ENCODE measurements around the gene PNPLA3. TPM values are rescaled to one million over a fixed set of nuclear protein-coding genes. Genes with fewer than 3 reads are reported as not detected.

PNPLA3 gene
- total RNA-seq, 2 experiments from 2014 or later = not detected

- Histone ChIP-seq H3K9me3 (ENCODE audit: low read length) (no peaks in the 10 kb centered on the region), H3K27ac (ENCODE audit: low read depth, low read length, poor library complexity, severe bottlenecking) (no peak overlapping the region), H3K4me2 (ENCODE audit: low read length) (no peak overlapping the region), H4K20me1 (ENCODE audit: insufficient read depth, low read length) (0 out of 2 replicates have a peak, but pooled peaks cover under 1% of the 10 kb centered on the region), H2AFZ (ENCODE audit: low read length) (no peak overlapping the region), H3K4me1 (ENCODE audit: insufficient read depth, low read length, poor library complexity, severe bottlenecking) (no peaks in the 10 kb centered on the region), H3K9me2 (ENCODE audit: insufficient read depth, low read length) (no peaks in the 10 kb centered on the region), H3K4me3 (ENCODE audit: low read depth, low read length, poor library complexity, severe bottlenecking) (no peak overlapping the region), H3K36me3 (ENCODE audit: insufficient read depth, low read length) (peaks cover 82% of the 10 kb centered on the region), H3K79me2 (ENCODE audit: insufficient read depth, low read depth, low read length) (peaks cover 4% of the 10 kb centered on the region; the same call in 1 of the 2 replicates)
- DNase-seq (ENCODE audit: low spot score) = no peak
- intact Hi-C loops (cut with micrococcal nuclease; ENCODE audit: unreplicated experiment) = no loop called here
- BruUV-seq (replicated peaks) = no TSS peak
- TF ChIP-seq CTCF (conservative IDR thresholded peaks at IDR 0.05; ENCODE audit: low read length) = no peak
- TF ChIP-seq EZH2phosphoT487 (IDR thresholded peaks at IDR 0.05; ENCODE audit: borderline replicate concordance, low read depth, low read length) = no peak
- ChIA-PET CTCF (ENCODE audit: unreplicated experiment) (no interaction called here), POLR2A (no interaction called here)
Observed at GRCh38 chr22:43967069-43967468, 43.5 kb downstream of the PNPLA3 start.

DNA sequence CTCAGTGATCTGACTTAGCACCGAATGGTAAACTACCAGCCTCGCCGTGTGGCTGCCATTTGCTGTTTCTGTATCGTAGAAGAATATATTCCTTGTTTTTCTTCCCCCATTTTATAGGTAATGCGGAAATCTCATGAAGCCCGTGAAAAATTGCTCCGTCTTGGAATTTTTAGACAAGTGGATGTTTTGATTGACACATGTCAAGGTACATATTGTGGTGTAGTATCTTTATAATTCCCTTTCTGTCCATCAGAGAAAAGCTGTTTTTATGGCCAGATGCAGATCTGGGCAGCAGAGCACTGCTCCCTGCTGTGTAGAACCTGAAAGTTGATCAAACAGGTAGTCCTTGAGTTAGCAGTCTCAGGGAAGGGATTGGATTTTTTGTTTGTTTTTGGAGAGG is 45.0 kb downstream of the PNPLA3 start:
- BruUV-seq (replicated peaks) = no TSS peak
- TF ChIP-seq EZH2phosphoT487 (IDR thresholded peaks at IDR 0.05; ENCODE audit: borderline replicate concordance, low read depth, low read length) = no peak
- no peak for TF ChIP-seq CTCF (conservative IDR thresholded peaks at IDR 0.05; ENCODE audit: low read length)
- intact Hi-C loops (cut with micrococcal nuclease; ENCODE audit: unreplicated experiment) = no loop called here
- Histone ChIP-seq H3K4me3 (ENCODE audit: low read depth, low read length, poor library complexity, severe bottlenecking) (no peak overlapping the region), H3K9me3 (ENCODE audit: low read length) (no peaks in the 10 kb centered on the region), H3K36me3 (ENCODE audit: insufficient read depth, low read length) (peaks cover 90% of the 10 kb centered on the region), H2AFZ (ENCODE audit: low read length) (no peak overlapping the region), H3K4me1 (ENCODE audit: insufficient read depth, low read length, poor library complexity, severe bottlenecking) (no peaks in the 10 kb centered on the region), H3K79me2 (ENCODE audit: insufficient read depth, low read depth, low read length) (no peaks in the 10 kb centered on the region), H4K20me1 (ENCODE audit: insufficient read depth, low read length) (no peaks in the 10 kb centered on the region), H3K4me2 (ENCODE audit: low read length) (no peak overlapping the region), H3K9me2 (ENCODE audit: insufficient read depth, low read length) (no peaks in the 10 kb centered on the region), H3K27ac (ENCODE audit: low read depth, low read length, poor library complexity, severe bottlenecking) (no peak overlapping the region)
- DNase-seq (ENCODE audit: low spot score) = no peak
- ChIA-PET CTCF (ENCODE audit: unreplicated experiment) (no interaction called here), POLR2A (no interaction called here)

DNA sequence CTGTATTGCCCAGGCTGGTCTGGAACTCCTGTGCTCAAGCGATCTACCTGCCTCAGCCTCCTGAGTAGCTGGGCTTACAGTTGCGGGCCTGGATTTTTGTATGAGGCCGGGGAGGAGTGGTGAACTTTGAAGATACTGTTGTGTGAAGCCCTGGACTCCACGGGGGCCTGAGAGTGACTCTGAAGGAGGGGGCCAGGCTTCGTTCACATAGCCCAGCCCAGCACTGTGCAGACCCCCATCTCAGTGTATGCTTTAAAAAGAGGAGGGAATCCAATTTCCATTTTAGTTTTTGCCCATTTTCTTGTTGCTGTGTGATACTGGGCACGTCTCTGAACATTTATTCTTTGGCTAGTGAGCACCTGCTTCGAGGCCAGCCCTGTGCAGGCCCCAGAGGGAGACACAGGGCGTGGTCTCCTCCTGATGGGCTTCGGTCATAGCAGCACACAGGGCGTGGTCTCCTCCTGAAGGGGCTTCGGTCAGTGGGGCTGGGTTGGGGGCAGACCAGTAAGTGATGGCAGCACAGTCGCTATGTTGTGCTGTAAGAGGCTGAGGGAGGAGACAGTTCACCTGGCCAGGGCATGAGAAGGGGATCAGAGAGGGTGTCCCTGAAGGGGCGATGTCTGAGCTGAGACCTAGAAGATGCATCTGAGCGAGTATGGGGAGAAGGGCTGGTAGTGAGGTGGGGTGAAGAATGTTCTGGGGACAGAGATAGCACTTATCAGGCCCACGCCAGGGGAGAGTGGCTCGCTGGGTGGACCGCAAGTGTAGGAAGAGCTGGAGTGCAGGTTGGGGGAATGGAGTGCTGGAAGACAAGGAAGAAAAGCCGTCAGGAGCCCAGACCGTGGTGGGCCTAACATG is 45.6 kb downstream of the PNPLA3 start:
- no peak for DNase-seq (ENCODE audit: low spot score)
- Histone ChIP-seq H4K20me1 (ENCODE audit: insufficient read depth, low read length) (no peaks in the 10 kb centered on the region), H3K4me3 (ENCODE audit: low read depth, low read length, poor library complexity, severe bottlenecking) (no peak overlapping the region), H3K4me1 (ENCODE audit: insufficient read depth, low read length, poor library complexity, severe bottlenecking) (no peaks in the 10 kb centered on the region), H3K27ac (ENCODE audit: low read depth, low read length, poor library complexity, severe bottlenecking) (no peak overlapping the region), H3K79me2 (ENCODE audit: insufficient read depth, low read depth, low read length) (no peaks in the 10 kb centered on the region), H3K9me2 (ENCODE audit: insufficient read depth, low read length) (no peaks in the 10 kb centered on the region), H3K36me3 (ENCODE audit: insufficient read depth, low read length) (peaks cover 90% of the 10 kb centered on the region), H2AFZ (ENCODE audit: low read length) (no peak overlapping the region), H3K4me2 (ENCODE audit: low read length) (no peak overlapping the region), H3K9me3 (ENCODE audit: low read length) (no peaks in the 10 kb centered on the region)
- ChIA-PET CTCF (ENCODE audit: unreplicated experiment) (no interaction called here), POLR2A (no interaction called here)
- no TSS peak for BruUV-seq (replicated peaks)
- intact Hi-C loops (cut with micrococcal nuclease; ENCODE audit: unreplicated experiment) = no loop called here
- TF ChIP-seq EZH2phosphoT487 (IDR thresholded peaks at IDR 0.05; ENCODE audit: borderline replicate concordance, low read depth, low read length) = no peak
- no peak for TF ChIP-seq CTCF (conservative IDR thresholded peaks at IDR 0.05; ENCODE audit: low read length)

Data from OCI-LY7 (cell line).